Measurements from ENCODE around the gene EVI5L. TPM values are rescaled to one million over a fixed set of nuclear protein-coding genes. Genes with fewer than 3 reads are reported as not detected.

EVI5L gene
- total RNA-seq (10 to 100 TPM; 45.8 to 68.9 TPM), polyA plus RNA-seq (ENCODE audit: insufficient read depth, low read depth, low replicate concordance) (69.3 TPM)
- long read RNA-seq, donor 1, partial matches to known transcripts: 141 of 190 reads
- long read RNA-seq, donor 1, other reads (novel, unspliced or antisense): 48 of 190 reads
- long read RNA-seq, donor 2, partial matches to known transcripts: 16 of 19 reads
- long read RNA-seq, donor 2, other reads (novel, unspliced or antisense): 0 of 19 reads

GRCh38 chr19:7829561-7830271 lies at the start of gene EVI5L:
TSS of gene EVI5L (plus strand) at chr19:7830218. CDS start at chr19:7846543, 16,325 bp downstream.
- no peaks in the 10 kb centered on the region for H3K36me3 ChIP-seq (ENCODE audit: low read depth, missing control alignments)
- no peak for TF ChIP-seq POLR2A (IDR thresholded peaks at IDR 0.05)
- no peak for TF ChIP-seq CTCF (IDR thresholded peaks at IDR 0.05)
- 1% methylated on average over 26 of the region's 45 CpGs for WGBS, 2 donors
- peak within 1 kb of the TSS; percentile 60 to 69 for H3K4me3 ChIP-seq
- H3K4me1 ChIP-seq: peaks cover 12% of the 10 kb centered on the region
- no peak within 1 kb of the TSS for H3K27ac ChIP-seq
- no peaks in the 10 kb centered on the region for H3K27me3 ChIP-seq
- no peaks in the 10 kb centered on the region for H3K9me3 ChIP-seq
- peak; percentile 99 for DNase-seq
- intact Hi-C loops (cut with DNase I; ENCODE audit: low total_unique reads): no loop called here

- WGBS, 2 donors: 54 to 76% methylated on average over 11 to 12 of the region's 12 CpGs
- H3K36me3 ChIP-seq (ENCODE audit: low read depth, missing control alignments): no peaks in the 10 kb centered on the region
- no peaks in the 10 kb centered on the region for H3K4me1 ChIP-seq
- no peaks in the 10 kb centered on the region for H3K27me3 ChIP-seq
- intact Hi-C loops (cut with DNase I; ENCODE audit: low total_unique reads): no loop called here
- H3K4me3 ChIP-seq: no peak overlapping the region
- no peak for DNase-seq
- TF ChIP-seq CTCF (IDR thresholded peaks at IDR 0.05) (no peak), POLR2A (IDR thresholded peaks at IDR 0.05) (no peak)
- H3K27ac ChIP-seq: no peak overlapping the region
- H3K9me3 ChIP-seq: no peaks in the 10 kb centered on the region
These were observed 48.9 kb upstream of the EVI5L start for GRCh38 chr19:7781157-7781556.

- Histone ChIP-seq H3K4me3 (no peak overlapping the region), H3K27me3 (no peaks in the 10 kb centered on the region), H3K36me3 (ENCODE audit: low read depth, missing control alignments) (no peaks in the 10 kb centered on the region), H3K4me1 (peaks cover 9% of the 10 kb centered on the region), H3K9me3 (no peaks in the 10 kb centered on the region), H3K27ac (no peak overlapping the region)
- WGBS, 2 donors: 39 to 58% methylated on average over 8 of the region's 8 CpGs
- intact Hi-C loops (cut with DNase I; ENCODE audit: low total_unique reads): no loop called here
- DNase-seq: no peak
- TF ChIP-seq POLR2A (IDR thresholded peaks at IDR 0.05) (no peak), CTCF (IDR thresholded peaks at IDR 0.05) (no peak)
These were observed 46.0 kb upstream of the EVI5L start for GRCh38 chr19:7783991-7784423.

- Histone ChIP-seq H3K27ac (no peak overlapping the region), H3K36me3 (ENCODE audit: low read depth, missing control alignments) (no peaks in the 10 kb centered on the region), H3K9me3 (no peaks in the 10 kb centered on the region), H3K4me1 (peaks cover 13% of the 10 kb centered on the region), H3K4me3 (no peak overlapping the region), H3K27me3 (no peaks in the 10 kb centered on the region)
- intact Hi-C loops (cut with DNase I; ENCODE audit: low total_unique reads): no loop called here
- TF ChIP-seq POLR2A (IDR thresholded peaks at IDR 0.05): no peak
- no peak for DNase-seq
These were observed 45.2 kb upstream of the EVI5L start for GRCh38 chr19:7784856-7785255.

GRCh38 chr19:7787141-7787540 lies 42.9 kb upstream of the EVI5L start:
- Histone ChIP-seq H3K27me3 (no peaks in the 10 kb centered on the region), H3K4me1 (peaks cover 13% of the 10 kb centered on the region), H3K36me3 (ENCODE audit: low read depth, missing control alignments) (no peaks in the 10 kb centered on the region), H3K27ac (no peak overlapping the region), H3K4me3 (no peak overlapping the region), H3K9me3 (no peaks in the 10 kb centered on the region)
- TF ChIP-seq POLR2A (IDR thresholded peaks at IDR 0.05): no peak
- no peak for TF ChIP-seq CTCF (IDR thresholded peaks at IDR 0.05)
- peak; percentile 68 for DNase-seq
- intact Hi-C loops (cut with DNase I; ENCODE audit: low total_unique reads): no loop called here
- 12 to 31% methylated on average over 6 to 9 of the region's 10 CpGs for WGBS, 2 donors
